Measurements from ENCODE around the gene DRAXIN.

DNA sequence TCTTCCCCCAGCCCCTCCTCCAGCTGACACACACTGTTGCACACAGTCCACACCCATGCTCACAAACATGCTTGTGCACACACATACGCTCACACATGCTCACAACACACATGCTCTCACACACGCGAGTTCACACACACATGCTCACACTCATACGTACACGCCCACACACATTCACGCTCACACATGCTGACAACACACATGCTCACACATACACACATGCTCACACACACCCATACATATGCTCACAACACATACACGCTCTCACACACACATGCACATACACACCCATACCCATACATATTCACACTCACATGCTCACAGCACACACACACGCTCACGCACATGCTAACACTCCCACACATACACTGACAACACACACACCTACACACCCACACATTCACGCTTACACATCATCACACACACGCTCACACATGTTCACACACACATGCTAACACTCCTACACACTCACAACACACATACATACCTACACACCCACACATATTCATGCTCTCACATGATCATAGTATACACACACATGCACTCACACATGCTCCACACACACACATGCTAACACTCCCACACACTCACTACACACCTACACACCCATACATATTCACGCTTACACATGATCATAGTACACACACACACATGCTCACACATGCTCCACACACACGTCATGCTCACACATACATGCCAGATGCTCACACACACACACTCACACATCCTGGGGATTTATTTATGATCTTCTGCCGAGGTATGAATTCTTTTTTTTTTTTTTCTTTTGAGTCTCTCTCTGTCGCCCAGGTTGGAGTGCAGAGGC, 10.7 kb downstream of the DRAXIN start:
- TF ChIP-seq EZH2 (IDR thresholded peaks at IDR 0.05): no peak
- TF ChIP-seq POLR2AphosphoS5 (IDR thresholded peaks at IDR 0.05; ENCODE audit: borderline replicate concordance, low read depth, low read length): no peak

Data from SK-N-MC (cell line).